Cardiac fibroblast (primary cell): ENCODE measurements around the gene KLHL28.

Experiments used
- DNase-seq, 2 donors: peaks; one replicate each; pipeline versions ENCODE4 v3.0.0 to v3.0.0-alpha.2; 2010; ENCODE audit warnings: low read depth in 2 of 2
- H3K4me3 ChIP-seq, 2 donors: replicated peaks in 1 of 2; 1 replicate in 1 of 2; 2 replicates in 1 of 2; pipeline ENCODE4 v1.5.1; 2011; ENCODE audit warnings: low read depth in 2 of 2, low read length in 2 of 2, mild to moderate bottlenecking in 2 of 2, moderate library complexity in 1 of 2
- TF ChIP-seq, protein P1 (sequence below): IDR thresholded peaks from one replicate; pipeline ENCODE4 v1.5.1; 2011; ENCODE audit warnings: low read depth, mild to moderate bottlenecking, low read length, inconsistent platforms

The KLHL28 gene

GRCh38 chr14:44901696-44902095, 60.1 kb downstream of the KLHL28 start:
- DNase-seq: no peak
- TF ChIP-seq, protein P1, sequence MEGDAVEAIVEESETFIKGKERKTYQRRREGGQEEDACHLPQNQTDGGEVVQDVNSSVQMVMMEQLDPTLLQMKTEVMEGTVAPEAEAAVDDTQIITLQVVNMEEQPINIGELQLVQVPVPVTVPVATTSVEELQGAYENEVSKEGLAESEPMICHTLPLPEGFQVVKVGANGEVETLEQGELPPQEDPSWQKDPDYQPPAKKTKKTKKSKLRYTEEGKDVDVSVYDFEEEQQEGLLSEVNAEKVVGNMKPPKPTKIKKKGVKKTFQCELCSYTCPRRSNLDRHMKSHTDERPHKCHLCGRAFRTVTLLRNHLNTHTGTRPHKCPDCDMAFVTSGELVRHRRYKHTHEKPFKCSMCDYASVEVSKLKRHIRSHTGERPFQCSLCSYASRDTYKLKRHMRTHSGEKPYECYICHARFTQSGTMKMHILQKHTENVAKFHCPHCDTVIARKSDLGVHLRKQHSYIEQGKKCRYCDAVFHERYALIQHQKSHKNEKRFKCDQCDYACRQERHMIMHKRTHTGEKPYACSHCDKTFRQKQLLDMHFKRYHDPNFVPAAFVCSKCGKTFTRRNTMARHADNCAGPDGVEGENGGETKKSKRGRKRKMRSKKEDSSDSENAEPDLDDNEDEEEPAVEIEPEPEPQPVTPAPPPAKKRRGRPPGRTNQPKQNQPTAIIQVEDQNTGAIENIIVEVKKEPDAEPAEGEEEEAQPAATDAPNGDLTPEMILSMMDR: no peak
- no peak overlapping the region for H3K4me3 ChIP-seq

GRCh38 chr14:44898551-44898950, 63.2 kb downstream of the KLHL28 start:
- TF ChIP-seq, protein P1: no peak
- peak overlapping the region in 1 of 2 donors; percentile 80 for H3K4me3 ChIP-seq
- DNase-seq: peak in 1 of 2 donors; percentile 32

GRCh38 chr14:44897845-44898151, 63.9 kb downstream of the KLHL28 start:
- TF ChIP-seq, protein P1: no peak
- DNase-seq: peak in 1 of 2 donors; percentile 61
- H3K4me3 ChIP-seq: peak overlapping the region; percentile 75 to 80

DNA sequence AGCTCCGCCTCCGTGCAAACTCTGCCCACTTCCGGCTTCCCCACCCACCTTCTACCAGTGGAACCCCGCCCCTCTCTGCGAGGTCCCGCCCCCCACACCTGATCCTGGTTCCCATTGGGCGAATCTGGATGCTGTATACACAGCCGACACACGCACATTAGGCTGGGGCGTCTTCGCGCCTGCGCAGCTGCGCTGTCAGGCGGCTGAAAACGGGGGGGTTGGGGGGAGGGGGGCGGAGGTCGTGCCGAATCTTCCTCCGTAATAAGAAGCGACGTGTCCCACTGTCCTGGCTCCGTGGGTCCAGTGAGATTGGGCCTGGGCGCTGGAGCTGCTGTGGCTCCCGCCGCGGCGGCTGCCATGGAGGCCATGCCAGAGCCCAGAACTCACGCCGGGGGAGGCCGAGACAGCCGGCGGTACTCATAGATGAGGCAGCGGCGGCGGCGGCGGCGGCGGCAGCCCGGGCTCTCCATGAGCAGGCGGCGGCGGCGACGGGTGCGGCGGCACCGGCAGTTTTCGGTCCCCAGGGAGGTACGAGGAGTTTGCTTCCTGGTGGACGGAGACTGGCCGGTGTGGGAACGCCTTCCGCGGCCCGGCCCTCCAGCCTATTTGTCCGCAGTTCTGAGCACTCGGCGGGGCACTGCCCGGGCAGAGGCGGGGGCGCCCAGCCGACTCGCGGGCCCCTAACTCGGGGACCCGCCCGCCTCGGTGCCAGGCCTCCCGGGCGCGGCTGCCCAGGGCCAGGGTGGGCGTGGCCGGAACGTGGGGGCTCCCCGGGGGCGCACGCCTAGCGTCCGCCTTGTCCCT, 64.5 kb downstream of the KLHL28 start:
- peak overlapping the region; percentile 75 to 80 for H3K4me3 ChIP-seq
- DNase-seq: peak; percentile 98
- TF ChIP-seq, protein P1: no peak

GRCh38 chr14:44896275-44897040, 65.3 kb downstream of the KLHL28 start:
- TF ChIP-seq, protein P1: no peak
- no peak overlapping the region for H3K4me3 ChIP-seq
- no peak for DNase-seq

- peak; percentile 30 to 86 for DNase-seq
- TF ChIP-seq, protein P1: no peak
- H3K4me3 ChIP-seq: no peak overlapping the region
Measured at GRCh38 chr14:44895716-44896115, 66.0 kb downstream of the KLHL28 start.
